Measurements from ENCODE around the gene WIPI1. TPM values are rescaled to one million over a fixed set of nuclear protein-coding genes. Genes with fewer than 3 reads are reported as not detected.

The WIPI1 gene
- total RNA-seq, 1 experiment from 2014 or later = 0.43 TPM

- ChIA-PET POLR2A (ENCODE audit: low non-redundant PET) (no interaction called here), CTCF (no interaction called here)
- BruUV-seq (replicated peaks) = no TSS peak
- Histone ChIP-seq H3K9me3 (ENCODE audit: low read depth, low read length, poor library complexity, severe bottlenecking) (no peaks in the 10 kb centered on the region), H3K36me3 (ENCODE audit: insufficient read depth, low read length, poor library complexity, severe bottlenecking) (no peaks in the 10 kb centered on the region), H3K27ac (ENCODE audit: low read depth, low read length, poor library complexity, severe bottlenecking) (no peak overlapping the region), H3K27me3 (replicated peaks; ENCODE audit: insufficient read depth, low read depth, low read length, poor library complexity) (no peaks in the 10 kb centered on the region), H3K4me1 (ENCODE audit: insufficient read depth, low read length, poor library complexity, severe bottlenecking) (no peaks in the 10 kb centered on the region), H3K4me3 (ENCODE audit: low read depth, low read length, poor library complexity, severe bottlenecking) (no peak overlapping the region)
- no peak for DNase-seq (ENCODE audit: low spot score)
- TF ChIP-seq EZH2 (IDR thresholded peaks at IDR 0.05; ENCODE audit: borderline replicate concordance, low read depth, low read length, poor library complexity, severe bottlenecking) = no peak
- TF ChIP-seq, protein P1, sequence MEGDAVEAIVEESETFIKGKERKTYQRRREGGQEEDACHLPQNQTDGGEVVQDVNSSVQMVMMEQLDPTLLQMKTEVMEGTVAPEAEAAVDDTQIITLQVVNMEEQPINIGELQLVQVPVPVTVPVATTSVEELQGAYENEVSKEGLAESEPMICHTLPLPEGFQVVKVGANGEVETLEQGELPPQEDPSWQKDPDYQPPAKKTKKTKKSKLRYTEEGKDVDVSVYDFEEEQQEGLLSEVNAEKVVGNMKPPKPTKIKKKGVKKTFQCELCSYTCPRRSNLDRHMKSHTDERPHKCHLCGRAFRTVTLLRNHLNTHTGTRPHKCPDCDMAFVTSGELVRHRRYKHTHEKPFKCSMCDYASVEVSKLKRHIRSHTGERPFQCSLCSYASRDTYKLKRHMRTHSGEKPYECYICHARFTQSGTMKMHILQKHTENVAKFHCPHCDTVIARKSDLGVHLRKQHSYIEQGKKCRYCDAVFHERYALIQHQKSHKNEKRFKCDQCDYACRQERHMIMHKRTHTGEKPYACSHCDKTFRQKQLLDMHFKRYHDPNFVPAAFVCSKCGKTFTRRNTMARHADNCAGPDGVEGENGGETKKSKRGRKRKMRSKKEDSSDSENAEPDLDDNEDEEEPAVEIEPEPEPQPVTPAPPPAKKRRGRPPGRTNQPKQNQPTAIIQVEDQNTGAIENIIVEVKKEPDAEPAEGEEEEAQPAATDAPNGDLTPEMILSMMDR (conservative IDR thresholded peaks at IDR 0.05; ENCODE audit: low read depth, low read length) = no peak
- intact Hi-C loops (cut with micrococcal nuclease; ENCODE audit: unreplicated experiment) = loop anchor here (2.0 to 5.0 kb wide), 2 partner anchors 86 to 175 kb away; no protein-coding TSS in a partner anchor
These were observed 19.1 kb downstream of the WIPI1 start for GRCh38 chr17:68437979-68438822.

DNA sequence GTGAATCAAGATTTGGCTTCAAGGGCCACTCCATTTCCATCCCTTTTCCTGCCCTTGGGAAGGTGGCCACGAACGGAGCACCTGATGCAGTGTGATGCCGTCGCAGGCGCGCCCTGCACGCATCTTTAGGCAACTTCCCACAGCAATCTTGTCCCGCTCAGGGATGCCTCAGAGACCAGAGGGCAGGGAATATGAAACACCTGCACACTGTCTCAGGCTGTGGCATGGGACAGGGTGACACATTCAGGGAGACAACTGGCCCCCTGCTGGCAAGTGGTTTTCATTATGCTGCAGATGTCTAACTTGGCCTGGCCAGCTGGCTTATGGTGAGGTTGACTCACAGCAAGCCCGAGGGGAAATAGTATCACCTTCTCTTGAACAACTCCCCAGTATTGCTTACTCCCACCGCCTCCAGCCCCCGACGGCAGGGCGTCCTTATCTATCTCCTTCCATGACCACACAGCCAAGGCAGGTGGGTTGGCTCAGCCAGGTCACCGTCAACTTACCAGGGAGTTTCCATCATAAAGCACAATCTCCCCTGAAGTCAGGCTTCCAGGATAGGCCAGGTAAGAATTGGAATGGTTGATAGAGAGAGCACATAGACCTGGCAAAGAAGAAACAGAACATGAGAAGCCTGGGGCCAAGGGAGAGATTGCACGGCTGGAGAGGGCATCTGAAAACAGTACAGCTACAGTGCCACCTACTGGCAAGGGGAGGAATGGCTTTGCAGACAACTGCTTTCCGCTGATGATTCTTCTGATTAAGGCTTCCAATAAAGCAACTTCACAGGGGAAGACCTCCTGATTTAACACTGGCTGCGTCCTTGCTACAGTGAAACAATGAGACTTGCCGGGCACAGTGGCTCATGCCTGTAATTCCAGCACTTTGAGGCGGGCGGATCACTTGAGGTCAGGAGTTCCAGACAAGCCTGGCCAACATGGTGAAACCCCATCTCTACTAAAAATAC lies 21.1 kb downstream of the WIPI1 start:
- Histone ChIP-seq H3K27ac (ENCODE audit: low read depth, low read length, poor library complexity, severe bottlenecking) (no peak overlapping the region), H3K4me3 (ENCODE audit: low read depth, low read length, poor library complexity, severe bottlenecking) (no peak overlapping the region), H3K9me3 (ENCODE audit: low read depth, low read length, poor library complexity, severe bottlenecking) (no peaks in the 10 kb centered on the region), H3K27me3 (replicated peaks; ENCODE audit: insufficient read depth, low read depth, low read length, poor library complexity) (no peaks in the 10 kb centered on the region), H3K36me3 (ENCODE audit: insufficient read depth, low read length, poor library complexity, severe bottlenecking) (no peaks in the 10 kb centered on the region), H3K4me1 (ENCODE audit: insufficient read depth, low read length, poor library complexity, severe bottlenecking) (no peaks in the 10 kb centered on the region)
- intact Hi-C loops (cut with micrococcal nuclease; ENCODE audit: unreplicated experiment) = loop anchor here (2.0 to 5.0 kb wide), 2 partner anchors 84 to 173 kb away; no protein-coding TSS in a partner anchor
- TF ChIP-seq, protein P1 (conservative IDR thresholded peaks at IDR 0.05; ENCODE audit: low read depth, low read length) = peak; percentile 93
- TF ChIP-seq EZH2 (IDR thresholded peaks at IDR 0.05; ENCODE audit: borderline replicate concordance, low read depth, low read length, poor library complexity, severe bottlenecking) = no peak
- ChIA-PET CTCF (interaction anchor here (0.6 to 1.4 kb wide), 3 partner anchors 21 to 173 kb away, joined by 3 to 8 read pairs (median 3); partner anchors contain the start of gene WIPI1), POLR2A (ENCODE audit: low non-redundant PET) (no interaction called here)
- no TSS peak for BruUV-seq (replicated peaks)
- DNase-seq (ENCODE audit: low spot score) = peak; percentile 80

- TF ChIP-seq, protein P1 (conservative IDR thresholded peaks at IDR 0.05; ENCODE audit: low read depth, low read length) = no peak
- no peak for TF ChIP-seq EZH2 (IDR thresholded peaks at IDR 0.05; ENCODE audit: borderline replicate concordance, low read depth, low read length, poor library complexity, severe bottlenecking)
- Histone ChIP-seq H3K4me3 (ENCODE audit: low read depth, low read length, poor library complexity, severe bottlenecking) (no peak overlapping the region), H3K27ac (ENCODE audit: low read depth, low read length, poor library complexity, severe bottlenecking) (no peak overlapping the region), H3K4me1 (ENCODE audit: insufficient read depth, low read length, poor library complexity, severe bottlenecking) (no peaks in the 10 kb centered on the region), H3K36me3 (ENCODE audit: insufficient read depth, low read length, poor library complexity, severe bottlenecking) (no peaks in the 10 kb centered on the region), H3K27me3 (replicated peaks; ENCODE audit: insufficient read depth, low read depth, low read length, poor library complexity) (no peaks in the 10 kb centered on the region), H3K9me3 (ENCODE audit: low read depth, low read length, poor library complexity, severe bottlenecking) (no peaks in the 10 kb centered on the region)
- no TSS peak for BruUV-seq (replicated peaks)
- intact Hi-C loops (cut with micrococcal nuclease; ENCODE audit: unreplicated experiment) = loop anchor here (5.0 kb wide), 1 partner anchor 83 kb away; no protein-coding TSS in a partner anchor
- DNase-seq (ENCODE audit: low spot score) = no peak
- ChIA-PET CTCF (interaction anchor here (0.6 to 1.4 kb wide), 2 partner anchors 22 to 31 kb away, joined by 3 to 8 read pairs; partner anchors contain the start of gene WIPI1), POLR2A (ENCODE audit: low non-redundant PET) (no interaction called here)
These were observed 21.9 kb downstream of the WIPI1 start for GRCh38 chr17:68435361-68435760.

All from A673 (cell line).